Lower leg skin (tissue), 3 donors: Measurements from ENCODE around the gene PCYT2.

Experiments used
- CTCF ChIP-seq, 3 donors: fragments of 450-650 bp; IDR thresholded peaks; one replicate each; pipeline ENCODE4 v1.5.1; 2016; ENCODE audit warnings: antibody characterized with exemption in 3 of 3, mild to moderate bottlenecking in 3 of 3, moderate library complexity in 2 of 3
- POLR2A ChIP-seq, 2 donors: fragments of 450-650 bp; IDR thresholded peaks; one replicate each; pipeline ENCODE4 v1.6.1; 2016 to 2017; ENCODE audit warnings: antibody characterized with exemption in 2 of 2, mild to moderate bottlenecking in 1 of 2, moderate library complexity in 1 of 2

GRCh38 chr17:81884520-81884919 lies 26.7 kb downstream of the PCYT2 start:
- TF ChIP-seq CTCF (IDR thresholded peaks at IDR 0.05), result no peak
- TF ChIP-seq POLR2A (IDR thresholded peaks at IDR 0.05), result no peak
